Measurements from ENCODE around the gene KCNMB2. TPM values are rescaled to one million over a fixed set of nuclear protein-coding genes. Genes with fewer than 3 reads are reported as not detected.

Gene KCNMB2
- total and polyA plus RNA-seq, 8 donors, result 0.48 to 3.7 (median 1.8) TPM; not detected in 4

- DNase-seq, result no peak
- Histone ChIP-seq H3K27me3 (no peaks in the 10 kb centered on the region), H3K27ac (no peak overlapping the region), H3K36me3 (no peaks in the 10 kb centered on the region), H3K4me3 (no peak overlapping the region), H3K4me1 (no peaks in the 10 kb centered on the region), H3K9me3 (no peaks in the 10 kb centered on the region)
- intact Hi-C loops (cut with DNase I; ENCODE audit: low total_unique reads), result no loop called here
- TF ChIP-seq CTCF (IDR thresholded peaks at IDR 0.05) (no peak), POLR2AphosphoS5 (IDR thresholded peaks at IDR 0.05) (no peak)
- 58 to 75% (median 66%) methylated on average over 2 of the region's 2 CpGs for WGBS, 5 donors
Observed at GRCh38 chr3:178569826-178570225, 33.6 kb downstream of the KCNMB2 start.

GRCh38 chr3:178583963-178584575, 47.8 kb downstream of the KCNMB2 start:
- no peak overlapping the region for H3K4me3 ChIP-seq
- H3K27me3 ChIP-seq, result no peaks in the 10 kb centered on the region
- no peak for DNase-seq
- intact Hi-C loops (cut with DNase I; ENCODE audit: low total_unique reads), result no loop called here
- TF ChIP-seq POLR2A (IDR thresholded peaks at IDR 0.05), result no peak
- no peak for TF ChIP-seq POLR2AphosphoS5 (IDR thresholded peaks at IDR 0.05)
- TF ChIP-seq CTCF (IDR thresholded peaks at IDR 0.05), result no peak
- no peak for TF ChIP-seq EP300 (IDR thresholded peaks at IDR 0.05)
- H3K9me3 ChIP-seq, result peaks cover 0 to 8% (median 3%) of the 10 kb centered on the region in 4 donors
- H3K4me1 ChIP-seq, result peaks cover 0 to 21% (median 5%) of the 10 kb centered on the region in 4 donors
- WGBS, 5 donors, result 49 to 69% (median 59%) methylated on average over 4 of the region's 4 CpGs
- no peak overlapping the region for H3K27ac ChIP-seq
- no peaks in the 10 kb centered on the region for H3K36me3 ChIP-seq

- H3K36me3 ChIP-seq, result no peaks in the 10 kb centered on the region
- peaks cover 0 to 21% (median 5%) of the 10 kb centered on the region in 4 donors for H3K4me1 ChIP-seq
- DNase-seq, result peak in 1 of 2 donors; percentile 26
- intact Hi-C loops (cut with DNase I; ENCODE audit: low total_unique reads), result no loop called here
- H3K27ac ChIP-seq, result no peak overlapping the region
- H3K9me3 ChIP-seq, result peaks cover 0 to 8% (median 3%) of the 10 kb centered on the region in 4 donors
- TF ChIP-seq POLR2AphosphoS5 (IDR thresholded peaks at IDR 0.05) (no peak), EP300 (IDR thresholded peaks at IDR 0.05) (no peak)
- H3K4me3 ChIP-seq, result no peak overlapping the region
- 25 to 45% (median 33%) methylated on average over 5 of the region's 5 CpGs for WGBS, 5 donors
- H3K27me3 ChIP-seq, result no peaks in the 10 kb centered on the region
Observed at GRCh38 chr3:178584722-178585380, 48.6 kb downstream of the KCNMB2 start.

GRCh38 chr3:178585454-178585853, 49.2 kb downstream of the KCNMB2 start:
- 5 to 18% (median 13%) methylated on average over 1 of the region's 1 CpG for WGBS, 5 donors
- peaks cover 0 to 21% (median 5%) of the 10 kb centered on the region in 4 donors for H3K4me1 ChIP-seq
- no peak overlapping the region for H3K4me3 ChIP-seq
- no peak for DNase-seq
- no peaks in the 10 kb centered on the region for H3K36me3 ChIP-seq
- H3K9me3 ChIP-seq, result peaks cover 0 to 7% (median 3%) of the 10 kb centered on the region in 4 donors
- no peak overlapping the region for H3K27ac ChIP-seq
- TF ChIP-seq CTCF (IDR thresholded peaks at IDR 0.05), result no peak
- TF ChIP-seq POLR2AphosphoS5 (IDR thresholded peaks at IDR 0.05), result no peak
- TF ChIP-seq POLR2A (IDR thresholded peaks at IDR 0.05), result no peak
- TF ChIP-seq EP300 (IDR thresholded peaks at IDR 0.05), result no peak
- H3K27me3 ChIP-seq, result no peaks in the 10 kb centered on the region
- intact Hi-C loops (cut with DNase I; ENCODE audit: low total_unique reads), result no loop called here

- no peak overlapping the region for H3K4me3 ChIP-seq
- H3K27me3 ChIP-seq, result no peaks in the 10 kb centered on the region
- H3K4me1 ChIP-seq, result peaks cover 0 to 21% (median 5%) of the 10 kb centered on the region in 4 donors
- peaks cover 0 to 2% (median under 1%) of the 10 kb centered on the region in 4 donors for H3K9me3 ChIP-seq
- TF ChIP-seq POLR2A (IDR thresholded peaks at IDR 0.05) (no peak), EP300 (IDR thresholded peaks at IDR 0.05) (no peak)
- H3K27ac ChIP-seq, result no peak overlapping the region
- intact Hi-C loops (cut with DNase I; ENCODE audit: low total_unique reads), result no loop called here
- DNase-seq, result no peak
- WGBS, 5 donors, result 38 to 60% (median 51%) methylated on average over 2 of the region's 2 CpGs
- no peaks in the 10 kb centered on the region for H3K36me3 ChIP-seq
Observed at GRCh38 chr3:178586076-178586475, 49.8 kb downstream of the KCNMB2 start.

All from stomach (tissue), 9 donors.